GM21526 (cell line): ENCODE measurements around the gene ID3.
"Not testable (repeated sequence)": the region's sequence is repeated elsewhere in the genome, so short reads cannot be mapped to it uniquely, and the experiment has no call there.

Experiments used
- ATAC-seq: cut with Tn5 transposase; IDR thresholded peaks from one replicate; pipeline ENCODE4 v1.9.1; 2021; ENCODE audit warnings: moderate library complexity; ENCODE audit not compliant: unreplicated experiment, low FRiP score

The ID3 gene

DNA sequence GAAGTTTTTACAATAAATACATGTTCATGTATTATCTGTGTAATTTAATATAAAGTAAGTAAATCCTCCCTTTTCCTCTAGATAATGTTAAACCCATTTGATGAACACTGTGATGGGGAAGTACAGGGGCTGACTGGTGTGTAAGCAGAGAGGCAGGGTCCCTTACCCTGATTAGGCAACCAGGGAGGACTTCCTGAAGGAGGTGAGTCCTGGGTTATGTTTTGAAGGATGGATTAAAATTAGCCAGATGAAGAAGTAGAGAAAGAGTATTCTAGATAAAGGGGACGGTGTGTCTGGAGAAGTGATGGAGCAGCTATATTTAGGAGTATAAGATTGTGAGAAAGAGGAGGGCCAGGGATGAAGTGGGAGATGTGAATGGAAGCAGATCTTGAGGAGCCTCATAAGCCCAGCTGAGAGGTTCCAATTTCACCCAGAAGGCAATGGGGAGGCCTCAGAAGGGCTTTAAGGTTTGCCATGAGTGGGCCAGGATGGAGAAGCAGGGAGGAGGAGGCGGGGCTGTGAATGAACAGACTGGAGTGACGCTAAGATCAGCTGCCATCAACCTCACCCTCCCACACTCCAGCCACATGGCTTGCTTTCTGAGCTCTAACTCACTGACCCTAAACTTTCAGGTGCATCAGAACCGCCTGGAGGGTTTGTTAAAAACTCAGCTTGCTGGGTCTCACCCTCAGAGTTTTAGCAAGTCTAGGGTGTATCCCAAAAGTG is 30.9 kb upstream of the ID3 start:
- no peak for ATAC-seq

DNA sequence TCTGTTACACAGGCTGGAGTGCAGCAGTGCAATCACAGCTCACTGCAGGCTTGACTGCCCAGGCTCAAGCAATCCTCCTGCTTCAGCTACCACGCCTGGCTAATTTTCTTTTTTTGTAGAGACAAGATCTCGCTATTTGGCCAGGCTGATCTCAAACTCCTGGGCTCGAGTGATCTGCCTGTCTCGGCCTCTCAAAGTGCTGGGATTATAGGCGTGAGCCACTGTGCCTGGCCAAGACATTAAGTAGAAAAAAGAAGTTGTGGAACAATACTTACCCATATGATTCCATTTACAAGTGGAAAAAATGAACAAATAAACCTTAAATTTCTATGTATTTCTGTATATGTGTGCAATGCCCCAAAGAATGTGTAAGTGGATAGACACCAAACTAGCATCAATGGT is 30.3 kb upstream of the ID3 start:
- no peak for ATAC-seq

DNA sequence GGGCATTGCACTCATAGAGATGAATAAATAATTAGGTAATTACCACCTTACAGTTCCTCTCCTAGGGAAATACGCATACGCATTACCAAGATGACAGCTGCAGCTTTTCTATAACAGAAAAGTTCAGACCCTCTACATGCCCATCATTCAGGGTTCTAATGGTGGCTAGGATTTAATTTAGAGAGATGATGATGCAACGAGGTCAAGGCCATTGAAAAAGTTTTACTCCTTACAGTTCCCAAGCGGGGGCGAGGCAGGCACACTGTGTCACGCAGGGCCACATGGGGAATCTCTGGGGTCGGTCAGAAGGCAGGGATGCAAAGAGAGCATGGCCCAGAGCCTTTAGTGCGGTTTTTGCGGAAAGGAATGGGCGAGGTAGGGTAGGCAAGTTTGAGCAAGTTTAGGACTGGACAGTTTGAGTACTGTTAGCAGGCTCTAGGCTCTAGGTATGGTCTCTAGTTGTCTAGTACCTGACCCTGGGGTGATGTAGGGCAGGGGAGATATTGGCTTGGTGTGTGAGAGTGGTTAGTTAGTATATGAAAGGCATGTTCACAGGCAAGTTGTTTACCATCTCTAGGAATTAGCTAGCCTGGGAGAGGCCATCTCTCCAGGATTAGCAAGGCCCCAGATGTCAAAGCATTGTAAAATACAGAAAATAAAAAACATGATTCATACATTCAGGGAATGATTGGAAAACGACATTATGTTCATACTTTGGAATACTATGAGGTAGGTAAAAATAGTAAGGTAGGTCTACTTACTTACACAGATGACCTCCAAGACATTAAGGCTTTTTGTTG is 29.6 kb upstream of the ID3 start:
- ATAC-seq, result no peak

GRCh38 chr1:23585321-23586022 is 26.2 kb upstream of the ID3 start:
- no peak for ATAC-seq

DNA sequence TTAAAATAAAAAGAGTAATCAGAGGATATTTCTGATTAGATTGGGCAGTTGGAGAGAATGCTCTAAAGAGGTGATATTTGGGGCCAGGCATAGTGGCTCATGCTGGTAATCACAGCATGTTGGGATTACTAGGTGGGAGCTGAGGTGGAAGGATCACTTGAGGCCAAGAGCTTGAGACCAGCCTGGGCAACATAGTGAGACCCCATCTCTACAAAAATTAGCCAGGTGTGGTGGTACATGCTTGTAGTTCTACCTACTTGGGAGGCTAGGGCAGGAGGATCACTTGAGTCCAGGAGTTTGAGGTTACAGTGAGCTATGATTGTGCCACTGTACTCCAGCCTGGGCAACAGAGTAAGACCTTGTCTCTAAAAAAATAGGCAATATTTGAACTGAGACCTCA is 24.4 kb upstream of the ID3 start:
- not testable (repeated sequence) for ATAC-seq

DNA sequence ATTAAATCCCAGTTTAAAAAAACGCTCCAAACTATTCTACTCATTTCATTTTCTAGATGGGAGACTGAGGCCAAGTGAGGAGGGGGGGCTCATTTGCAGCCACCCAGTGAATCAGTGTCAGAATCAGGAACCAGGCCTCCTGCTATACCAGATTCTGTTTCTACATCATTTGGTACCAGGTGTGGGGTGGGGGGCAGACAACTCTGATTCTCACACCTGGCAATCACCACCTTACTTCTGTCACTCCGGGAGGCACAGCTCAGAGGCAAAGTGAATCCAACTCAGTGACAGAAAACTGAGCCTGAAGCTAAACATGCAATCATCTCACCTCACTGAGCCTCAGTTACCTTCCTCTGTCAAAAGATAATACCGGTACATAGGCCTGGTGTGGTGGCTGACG is 23.5 kb upstream of the ID3 start:
- ATAC-seq, result no peak

- ATAC-seq, result no peak
Observed at GRCh38 chr1:23581219-23581618, 21.9 kb upstream of the ID3 start.

- ATAC-seq, result no peak
Observed at GRCh38 chr1:23578997-23579363, 19.7 kb upstream of the ID3 start.

- ATAC-seq, result no peak
Observed at GRCh38 chr1:23578311-23578996, 19.2 kb upstream of the ID3 start.

- peak; percentile 74 for ATAC-seq
Observed at GRCh38 chr1:23577056-23578004, 18.0 kb upstream of the ID3 start.

- no peak for ATAC-seq
Observed at GRCh38 chr1:23576338-23577055, 17.2 kb upstream of the ID3 start.

DNA sequence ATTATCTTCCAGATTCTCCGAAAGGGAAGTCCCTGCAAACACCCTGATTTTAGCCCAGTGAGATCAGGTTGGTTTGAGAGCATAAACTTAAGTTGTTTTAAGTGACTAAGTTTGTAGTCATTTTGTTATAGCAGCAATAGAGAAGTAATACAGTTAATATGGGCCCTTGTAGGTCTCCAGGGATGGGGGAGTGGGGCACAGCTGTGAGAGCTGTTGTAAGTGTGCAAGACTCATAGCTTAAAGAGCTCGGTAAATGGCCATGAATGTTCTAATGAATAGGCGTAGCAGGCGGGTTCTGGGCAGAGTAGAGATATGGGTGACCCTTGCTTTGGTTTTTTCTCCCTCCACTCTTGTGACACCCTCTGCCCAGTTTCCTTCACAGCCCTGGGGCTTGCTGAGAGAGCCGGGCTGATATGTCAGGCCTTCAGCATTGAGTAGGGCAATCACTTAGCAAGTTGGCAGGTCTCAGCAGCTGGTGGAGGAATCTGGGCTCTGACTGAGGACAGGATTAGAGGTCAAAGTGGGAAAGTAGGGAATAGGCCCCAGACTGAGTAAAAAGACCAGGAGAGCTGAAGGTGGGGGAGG is 16.0 kb upstream of the ID3 start:
- ATAC-seq, result no peak

DNA sequence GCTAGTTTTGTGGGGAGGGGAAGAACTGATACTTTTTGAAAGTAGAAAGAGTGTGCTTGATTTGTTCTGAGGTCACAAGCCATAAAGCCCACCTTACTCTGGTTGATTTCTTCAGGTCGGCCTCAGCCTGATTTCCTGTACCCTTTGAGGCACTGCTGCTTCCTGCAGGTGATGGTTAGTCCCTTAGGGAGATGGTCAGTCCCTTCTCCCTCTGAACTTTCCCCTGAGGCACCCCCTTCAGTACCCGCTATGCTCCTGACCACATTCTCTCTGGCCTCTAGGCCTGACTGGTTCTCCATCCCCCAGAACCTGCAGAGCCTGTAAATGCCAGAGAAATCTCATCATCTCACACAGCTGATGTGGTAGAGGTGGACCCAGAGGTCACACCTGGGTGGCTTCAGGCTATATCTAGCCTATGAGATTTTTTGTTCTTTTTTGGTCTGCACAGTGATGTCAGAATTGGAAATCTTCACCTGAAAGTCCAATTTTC is 15.0 kb upstream of the ID3 start:
- ATAC-seq, result no peak

DNA sequence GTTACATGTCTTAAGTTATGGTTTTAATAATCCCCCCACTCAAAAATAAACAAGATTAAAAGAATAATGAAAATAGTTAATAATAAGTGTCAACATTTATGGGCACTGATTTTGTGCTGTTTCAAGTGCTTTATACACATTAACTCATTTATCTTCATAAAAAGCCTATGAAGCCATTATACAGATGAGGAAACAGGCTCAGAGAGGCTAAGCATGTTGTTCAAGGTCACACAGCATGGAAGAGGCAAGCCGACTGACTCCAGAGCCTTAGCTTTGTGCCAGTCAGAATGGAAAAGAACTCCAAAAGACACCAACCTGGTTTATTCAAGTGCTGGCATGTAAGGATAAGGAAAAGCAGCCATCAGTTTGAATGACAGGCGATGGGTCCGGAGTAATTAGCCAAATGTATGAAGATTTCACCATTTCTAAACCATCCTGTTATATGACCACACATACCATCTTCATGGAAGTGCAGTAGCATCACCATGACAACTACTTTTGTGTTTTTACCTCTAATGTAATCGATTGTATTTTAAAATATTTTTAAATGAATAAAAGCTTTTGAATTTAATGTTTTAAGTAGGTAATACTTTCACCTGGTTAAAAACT is 14.4 kb upstream of the ID3 start:
- no peak for ATAC-seq

GRCh38 chr1:23571465-23571864 is 12.2 kb upstream of the ID3 start:
- no peak for ATAC-seq

- no peak for ATAC-seq
Observed at GRCh38 chr1:23570001-23570691, 10.8 kb upstream of the ID3 start.

- ATAC-seq, result no peak
Observed at GRCh38 chr1:23568608-23569383, 9.5 kb upstream of the ID3 start.
